HG03196 (cell line): ENCODE data around the gene SYNJ1.

Source experiments
- ATAC-seq: cut with Tn5 transposase; IDR thresholded peaks from one replicate; pipeline ENCODE4 v1.9.1; 2021; ENCODE audit not compliant: unreplicated experiment

The SYNJ1 gene

GRCh38 chr21:32585042-32585710, 142.6 kb downstream of the SYNJ1 start, which contains the start of gene TCP10L:
TCP10L (minus strand) TSS chr21:32585523; CDS start chr21:32584304, 1,219 bp downstream.
- no peak for ATAC-seq

GRCh38 chr21:32584472-32584871, 143.3 kb downstream of the SYNJ1 start:
- no peak for ATAC-seq

- no peak for ATAC-seq
Measured at GRCh38 chr21:32581732-32582131, 146.1 kb downstream of the SYNJ1 start.

GRCh38 chr21:32580949-32581348, 146.9 kb downstream of the SYNJ1 start:
- no peak for ATAC-seq
